ENCODE results near the gene UNK. TPM values are rescaled to one million over a fixed set of nuclear protein-coding genes. Genes with fewer than 3 reads are reported as not detected.
"Not testable (repeated sequence)": the region's sequence is repeated elsewhere in the genome, so short reads cannot be mapped to it uniquely, and the experiment has no call there.

The UNK gene
- total and polyA plus RNA-seq, 9 of the 15 experiments (the other 6 are each of a cell fraction or from before 2014, with no cell fraction given), result 12.8 to 38.6 (median 24.8) TPM

- no peak for TF ChIP-seq MTF1 (CRISPR knock-in tag; IDR thresholded peaks at IDR 0.05; ENCODE audit: borderline replicate concordance)
- no peak for TF ChIP-seq HNRNPK (IDR thresholded peaks at IDR 0.05; ENCODE audit: low read depth, low read length, poor library complexity, severe bottlenecking)
- TF ChIP-seq, protein P1, sequence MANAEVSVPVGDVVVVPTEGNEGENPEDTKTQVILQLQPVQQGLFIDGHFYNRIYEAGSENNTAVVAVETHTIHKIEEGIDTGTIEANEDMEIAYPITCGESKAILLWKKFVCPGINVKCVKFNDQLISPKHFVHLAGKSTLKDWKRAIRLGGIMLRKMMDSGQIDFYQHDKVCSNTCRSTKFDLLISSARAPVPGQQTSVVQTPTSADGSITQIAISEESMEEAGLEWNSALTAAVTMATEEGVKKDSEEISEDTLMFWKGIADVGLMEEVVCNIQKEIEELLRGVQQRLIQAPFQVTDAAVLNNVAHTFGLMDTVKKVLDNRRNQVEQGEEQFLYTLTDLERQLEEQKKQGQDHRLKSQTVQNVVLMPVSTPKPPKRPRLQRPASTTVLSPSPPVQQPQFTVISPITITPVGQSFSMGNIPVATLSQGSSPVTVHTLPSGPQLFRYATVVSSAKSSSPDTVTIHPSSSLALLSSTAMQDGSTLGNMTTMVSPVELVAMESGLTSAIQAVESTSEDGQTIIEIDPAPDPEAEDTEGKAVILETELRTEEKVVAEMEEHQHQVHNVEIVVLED (CRISPR knock-in tag; IDR thresholded peaks at IDR 0.05), result no peak
- TF ChIP-seq SREBF2 (CRISPR knock-in tag; IDR thresholded peaks at IDR 0.05), result no peak
- no peak for TF ChIP-seq ADNP (tag; IDR thresholded peaks at IDR 0.05)
These were observed 25.1 kb upstream of the UNK start (continued) for GRCh38 chr17:75759457-75759856.

GRCh38 chr17:75759978-75760640 is 24.5 kb upstream of the UNK start:
- in situ Hi-C loops (cut with MboI); H3K4me2 ChIP-seq (ENCODE audit: insufficient read depth, low read length); FAIRE-seq; H3K9me1 ChIP-seq (ENCODE audit: control insufficient read depth, insufficient read depth, low read length); H3K79me2 ChIP-seq (ENCODE audit: control insufficient read depth, insufficient read depth, low read length); DNase-seq (ENCODE audit: extremely low read depth in 1 of 4, low spot score in 3 of 4); H4K20me1 ChIP-seq (replicated peaks; ENCODE audit: control insufficient read depth, insufficient read depth, low read length); H3K4me3 ChIP-seq; ATAC-seq; H3K9me3 ChIP-seq (replicated peaks; ENCODE audit: control insufficient read depth, insufficient read depth, low read depth, low read length); H3K36me3 ChIP-seq (ENCODE audit: control insufficient read depth, insufficient read depth, low read length); H2AFZ ChIP-seq (ENCODE audit: low read depth, low read length); H3K27ac ChIP-seq (ENCODE audit: extremely low read depth, low read depth, low read length); BruUV-seq (replicated peaks); H3K27me3 ChIP-seq (ENCODE audit: control insufficient read depth in 2 of 2, insufficient read depth in 2 of 2, low read length in 2 of 2): not testable (repeated sequence)
- Histone ChIP-seq H3K9ac (ENCODE audit: insufficient read depth in 1 of 2, low read depth in 2 of 2, low read length in 2 of 2) (peak overlapping the region in 1 of 2 experiments; percentile 1; a peak in 1 of 4 replicates), H3K4me1 (replicated peaks in 1 of 2; ENCODE audit: control insufficient read depth in 2 of 2, insufficient read depth in 2 of 2, low read length in 2 of 2) (peaks cover 10 to 59% of the 10 kb centered on the region in 2 experiments)
- ChIA-PET POLR2A (interaction anchor here (1.0 to 14.7 kb wide), 3 partner anchors 12 to 520 kb away, joined by 3 to 464 read pairs (median 7); a partner anchor contains a TSS), CTCF (ENCODE audit: low intra/inter-chr PET ratio) (interaction anchor here (0.6 kb wide), 1 partner anchor 443 kb away, joined by 3 read pairs; no protein-coding TSS in a partner anchor)
- intact Hi-C loops (cut with micrococcal nuclease), result loop anchor here (5.0 to 10.0 kb wide), 2 partner anchors 87 to 245 kb away; partner anchors contain the start of gene CDK3
- WGBS (ENCODE audit: insufficient coverage, low coverage, missing lambda C conversion rate), result 54% methylated on average over 6 of the region's 6 CpGs
